Right lobe of liver (tissue), 4 donors: ENCODE measurements around the gene CCM2L.

Source experiments
- CTCF ChIP-seq, 4 donors: fragments of 200-600 bp in 3 of 4; fragments of 450-650 bp in 1 of 4; IDR thresholded peaks; one replicate each; pipeline versions ENCODE4 v1.5.1 to v1.8.0; 2016 to 2022; ENCODE audit warnings: antibody characterized with exemption in 4 of 4, mild to moderate bottlenecking in 2 of 4
- POLR2A ChIP-seq: fragments of 450-650 bp; IDR thresholded peaks from one replicate; pipeline ENCODE4 v1.6.1; 2017; ENCODE audit warnings: antibody characterized with exemption, mild to moderate bottlenecking
- donor health status: DM: no; HTN: no; CAD: no.
- donor health status: DM: no; HTN: no; CAD: no.
- donor health status: DM: no; HTN: yes; CAD: no.

- TF ChIP-seq CTCF (IDR thresholded peaks at IDR 0.05) (no peak), POLR2A (no peak)
Measured at GRCh38 chr20:31974296-31974695, 35.9 kb upstream of the CCM2L start.
